HL-60 (cell line): ENCODE data around the gene TUBB4B.

ENCODE experiments used
- CTCF ChIP-seq: IDR thresholded peaks from one replicate; pipeline ENCODE4 v1.5.1; 2011; ENCODE audit warnings: low read length, control low read depth, inconsistent platforms; ENCODE audit not compliant: insufficient read depth
- GABPA ChIP-seq: IDR thresholded peaks from 2 replicates; pipeline ENCODE4 v1.6.1; 2012; ENCODE audit warnings: low read depth
- POLR2AphosphoS5 ChIP-seq: IDR thresholded peaks from 2 replicates; pipeline ENCODE4 v1.6.1; 2012; ENCODE audit warnings: low read depth
- REST ChIP-seq: IDR thresholded peaks from 2 replicates; pipeline ENCODE4 v1.6.1; 2012; ENCODE audit warnings: low read depth; ENCODE audit not compliant: insufficient replicate concordance

- TF ChIP-seq CTCF, result peak; percentile 95
- no peak for TF ChIP-seq POLR2AphosphoS5
- no peak for TF ChIP-seq REST
- TF ChIP-seq GABPA, result no peak
Measured at GRCh38 chr9:137227054-137227852, 13.8 kb upstream of the TUBB4B start, which contains the start of gene RNF224.
